Effector CD8-positive, alpha-beta T cell (primary cell): ENCODE results near the gene VAV3.

Experiments used
- DNase-seq: peaks from one replicate; lab custom pipeline; 2025; lab: John Stamatoyannopoulos, UW

The VAV3 gene

DNA sequence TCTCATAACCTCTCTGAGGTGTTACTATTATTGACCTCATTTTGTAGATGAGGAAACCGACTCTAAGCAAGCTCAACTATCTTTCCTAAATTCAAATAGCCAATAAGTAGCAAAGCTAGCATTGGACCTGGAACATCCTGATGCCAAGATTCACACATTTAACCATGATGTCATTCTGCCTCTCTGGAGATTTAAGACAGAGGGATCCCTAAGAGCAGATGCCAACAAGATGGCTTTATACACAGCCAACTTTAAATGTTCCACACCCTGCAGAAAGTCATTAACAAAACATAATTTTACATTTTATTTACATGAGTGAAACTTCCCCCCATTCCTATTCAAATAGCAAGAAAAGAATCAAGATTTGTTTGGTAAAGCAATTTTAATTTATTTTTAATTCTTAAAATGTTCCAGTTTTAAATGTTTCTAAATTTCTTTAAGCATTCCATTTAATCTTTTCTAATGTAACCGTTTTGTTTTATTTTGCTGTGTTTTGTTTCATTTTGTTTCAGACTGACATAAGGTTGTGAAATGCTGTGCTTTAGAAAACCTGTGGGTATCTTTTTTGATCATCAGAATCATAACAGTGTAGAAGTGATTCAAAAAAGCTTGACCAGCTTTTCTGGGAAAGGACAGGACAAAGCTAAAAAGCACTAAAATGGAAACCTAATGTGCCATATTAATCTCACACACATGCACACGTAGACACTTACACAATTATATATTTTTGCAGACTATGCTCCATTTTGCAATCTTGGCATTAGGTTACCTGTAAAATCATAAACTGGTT is 7.6 kb upstream of the VAV3 start:
- no peak for DNase-seq

DNA sequence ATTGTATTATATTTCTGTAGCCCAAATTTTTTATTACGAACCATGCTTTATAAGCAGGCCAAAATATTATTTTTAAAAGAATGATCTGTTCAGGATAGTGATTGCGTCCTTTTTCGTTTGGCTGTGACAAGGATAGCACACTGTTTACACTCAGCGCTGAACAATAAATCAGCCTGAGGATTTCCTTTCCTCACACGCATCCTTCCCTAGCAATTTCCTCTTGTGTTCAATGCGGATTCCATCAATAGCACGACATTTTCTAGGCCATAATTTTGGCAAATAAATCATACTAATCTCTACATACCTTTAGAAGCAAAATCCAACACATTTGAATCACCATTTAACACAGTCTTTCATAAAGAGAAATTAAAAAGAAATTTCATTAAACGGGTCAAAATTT is 1.6 kb upstream of the VAV3 start:
- DNase-seq = no peak

DNA sequence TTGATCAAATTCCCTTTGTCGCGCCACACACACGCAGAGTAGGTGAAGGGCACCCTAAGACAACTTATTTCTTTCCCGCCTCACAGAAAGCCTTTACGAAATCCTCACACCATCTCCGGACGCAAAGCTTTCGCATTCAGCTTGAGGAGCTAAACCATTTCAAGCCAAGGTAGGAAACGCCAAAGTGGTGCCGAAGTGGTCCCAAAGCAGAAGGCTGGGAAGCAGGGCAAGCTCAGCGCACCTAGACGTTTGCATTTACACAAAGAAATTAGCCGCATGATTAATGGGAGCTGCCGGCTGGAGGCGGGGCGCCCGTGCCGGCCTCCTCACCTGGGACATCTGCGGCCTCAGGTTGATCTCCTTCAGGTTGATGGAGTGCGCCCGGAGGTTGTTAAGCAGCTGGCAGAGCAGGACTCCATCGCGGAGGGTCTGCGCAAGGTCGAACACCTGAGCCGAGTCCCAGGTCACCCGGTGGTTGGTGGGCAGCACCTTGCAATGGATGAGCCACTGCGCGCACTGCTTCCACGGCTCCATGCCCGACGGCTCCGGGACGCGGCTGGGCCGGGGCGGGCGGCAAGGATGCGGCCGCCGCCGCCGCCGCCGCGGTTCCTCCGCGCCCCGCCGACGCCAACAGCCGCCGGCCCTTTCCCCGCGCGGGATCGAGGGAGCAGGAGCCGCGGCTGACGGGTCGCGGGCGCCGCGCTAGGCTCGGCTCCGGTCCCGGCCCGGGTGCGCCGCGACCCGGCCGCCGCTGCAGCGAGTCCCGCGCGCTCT is 457 bp downstream of the VAV3 start:
- DNase-seq = no peak

DNA sequence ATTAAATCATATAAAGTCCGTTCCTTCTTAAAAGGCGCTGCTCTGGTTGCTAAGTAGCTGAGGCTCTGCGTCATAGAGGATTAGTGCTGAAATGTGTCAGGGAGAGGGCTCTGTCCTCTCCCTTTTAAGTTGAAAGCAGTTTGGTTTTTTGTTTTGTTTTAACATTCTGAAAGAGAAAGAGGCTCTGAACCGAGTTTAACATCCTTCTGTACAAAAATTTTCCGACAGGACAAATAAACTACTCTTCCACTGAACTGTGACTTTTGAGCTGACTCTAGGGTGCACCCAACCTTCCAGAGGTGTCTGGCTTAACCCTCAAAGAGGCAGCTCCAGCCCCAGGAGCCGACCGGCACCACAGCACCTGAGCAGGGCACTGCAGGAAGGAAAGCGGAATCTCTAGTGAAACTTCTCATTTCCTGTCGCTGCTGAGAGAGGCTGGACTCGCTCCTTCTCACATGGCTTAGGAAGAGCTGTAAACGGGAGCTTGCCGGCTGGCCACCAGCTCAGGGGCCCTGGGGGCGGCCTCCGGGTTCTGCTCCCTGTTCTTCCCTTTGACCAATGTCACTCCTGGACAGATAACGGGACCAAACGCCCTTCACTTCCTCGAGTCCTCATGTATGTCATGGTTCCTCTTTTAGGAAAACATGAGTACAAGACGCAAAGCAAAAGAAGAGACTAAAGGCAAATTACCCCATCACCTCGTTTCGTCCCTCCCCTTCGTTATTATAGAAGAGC is 1.2 kb downstream of the VAV3 start:
- no peak for DNase-seq

DNA sequence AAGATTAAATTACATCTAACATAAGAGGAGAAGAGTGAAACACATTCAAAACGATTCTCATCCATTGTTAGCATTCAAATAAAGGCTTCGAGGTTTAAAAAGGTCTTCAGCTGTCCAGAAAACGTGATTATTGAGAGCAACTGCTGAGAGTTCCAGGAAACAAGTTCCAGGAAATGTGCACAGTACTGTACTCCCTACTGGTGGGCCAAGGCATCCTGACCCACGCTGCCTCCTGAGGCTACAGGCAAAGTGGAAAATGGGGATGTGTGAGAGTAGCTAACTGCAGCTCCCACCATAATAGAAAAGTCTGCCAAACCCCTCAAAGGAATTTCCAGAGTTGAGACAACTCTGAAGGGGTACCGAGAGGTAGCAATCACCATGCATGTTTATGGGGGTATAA is 2.0 kb downstream of the VAV3 start:
- DNase-seq = no peak

DNA sequence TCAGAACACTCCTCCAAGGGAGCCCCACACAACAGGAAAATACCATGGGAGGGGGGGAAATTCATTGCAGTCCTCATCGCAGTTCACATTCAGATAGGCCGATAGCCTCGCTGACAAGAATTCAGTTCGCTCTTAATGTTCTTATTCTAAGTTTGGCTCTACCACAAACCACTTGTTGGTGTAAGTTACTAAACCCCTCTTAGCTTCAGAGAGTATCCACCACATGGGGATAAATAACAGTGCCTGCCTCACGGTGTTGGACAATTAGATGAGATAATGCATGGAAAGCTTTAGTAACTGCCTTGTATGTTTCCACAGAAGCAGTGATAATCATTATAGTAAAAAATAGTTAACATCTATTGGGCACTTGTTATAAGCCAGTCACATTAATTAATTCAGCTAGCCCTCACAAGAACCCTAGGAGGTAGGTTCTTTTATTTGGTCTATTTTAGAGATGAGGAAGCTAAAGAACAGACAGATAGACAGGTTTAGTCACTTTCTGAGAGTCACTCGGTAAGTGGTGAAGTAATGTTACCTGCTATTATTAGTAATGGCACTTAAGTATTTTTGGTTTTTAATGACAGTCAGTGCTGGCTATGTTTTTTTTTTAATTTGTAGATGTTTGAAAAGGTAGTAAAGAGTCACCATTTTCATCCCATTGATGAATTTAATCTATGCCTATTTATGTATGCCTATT is 10.1 kb downstream of the VAV3 start:
- no peak for DNase-seq

DNA sequence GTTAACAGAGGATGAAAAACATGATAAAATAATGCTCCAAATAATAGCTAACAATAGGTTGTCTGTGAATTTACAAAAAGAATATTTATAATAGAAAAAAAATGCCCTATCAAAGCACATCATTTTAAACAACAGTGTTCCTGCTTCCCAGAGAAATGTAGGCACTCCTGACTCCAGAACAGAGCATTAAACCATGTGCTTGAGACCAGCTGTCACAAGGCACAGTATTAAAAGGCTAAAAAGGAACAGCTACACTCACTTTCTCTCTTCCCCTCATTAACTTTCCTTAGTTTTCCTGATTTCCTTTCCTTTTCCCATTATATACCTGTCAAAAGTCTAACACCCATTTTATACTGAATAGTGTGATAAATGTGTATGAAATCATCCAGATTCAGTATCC is 10.9 kb downstream of the VAV3 start:
- no peak for DNase-seq

DNA sequence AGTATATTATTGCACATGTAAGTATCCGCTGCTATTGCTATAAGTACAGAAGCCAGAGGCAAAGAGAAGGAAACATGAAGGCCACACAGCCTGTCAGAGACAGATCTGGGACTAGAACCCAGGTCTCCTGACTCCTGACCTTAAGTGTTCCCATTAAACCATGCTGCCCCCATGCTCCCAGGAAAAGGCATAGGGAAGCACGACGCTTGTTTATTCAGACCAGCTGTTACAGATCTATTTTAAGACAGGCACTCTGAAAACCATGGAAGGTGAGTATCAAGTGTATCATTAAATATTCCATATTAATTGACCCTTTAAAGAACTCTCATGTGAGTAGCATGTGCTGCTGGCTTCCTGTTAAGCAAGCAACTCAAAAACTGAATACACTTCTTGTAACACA is 11.4 kb downstream of the VAV3 start:
- DNase-seq = no peak

DNA sequence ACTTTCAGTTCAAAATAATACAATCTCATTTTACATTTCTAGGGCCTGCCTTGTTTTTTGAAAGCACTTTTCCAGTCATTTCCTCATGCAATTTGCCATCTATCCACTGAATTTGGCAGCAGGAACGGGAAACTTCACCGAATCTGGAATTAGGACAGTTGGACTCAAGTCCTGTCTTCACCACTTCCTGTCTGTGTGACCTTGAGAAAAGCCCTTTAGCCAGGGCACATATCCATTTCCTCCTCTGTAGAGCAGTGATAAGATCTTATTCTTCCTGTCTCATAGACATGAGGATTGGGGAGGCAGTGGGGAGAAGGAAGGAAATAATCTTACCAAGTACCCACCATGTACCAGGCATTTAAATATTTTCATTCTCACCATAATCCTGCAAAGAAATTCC is 12.0 kb downstream of the VAV3 start:
- DNase-seq = no peak

DNA sequence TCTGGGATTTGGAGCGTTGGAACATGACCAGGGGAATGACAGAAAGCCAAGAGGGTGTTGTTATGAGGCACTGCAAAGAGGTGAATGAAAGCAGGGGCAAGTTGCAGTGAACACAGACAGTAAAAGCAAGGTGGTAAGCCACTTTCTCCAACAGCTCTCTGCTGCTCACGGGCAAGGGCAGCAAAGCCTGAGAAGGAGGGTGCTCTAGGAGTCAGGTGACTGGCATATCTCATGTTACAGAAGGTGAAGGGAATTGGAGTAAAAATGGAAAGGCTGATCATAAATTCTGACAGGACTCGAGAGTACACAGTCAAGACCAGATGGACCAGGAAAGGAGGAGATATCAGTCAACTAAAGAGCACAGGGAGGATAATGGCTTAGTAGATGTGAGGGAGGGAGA is 14.5 kb downstream of the VAV3 start:
- no peak for DNase-seq

DNA sequence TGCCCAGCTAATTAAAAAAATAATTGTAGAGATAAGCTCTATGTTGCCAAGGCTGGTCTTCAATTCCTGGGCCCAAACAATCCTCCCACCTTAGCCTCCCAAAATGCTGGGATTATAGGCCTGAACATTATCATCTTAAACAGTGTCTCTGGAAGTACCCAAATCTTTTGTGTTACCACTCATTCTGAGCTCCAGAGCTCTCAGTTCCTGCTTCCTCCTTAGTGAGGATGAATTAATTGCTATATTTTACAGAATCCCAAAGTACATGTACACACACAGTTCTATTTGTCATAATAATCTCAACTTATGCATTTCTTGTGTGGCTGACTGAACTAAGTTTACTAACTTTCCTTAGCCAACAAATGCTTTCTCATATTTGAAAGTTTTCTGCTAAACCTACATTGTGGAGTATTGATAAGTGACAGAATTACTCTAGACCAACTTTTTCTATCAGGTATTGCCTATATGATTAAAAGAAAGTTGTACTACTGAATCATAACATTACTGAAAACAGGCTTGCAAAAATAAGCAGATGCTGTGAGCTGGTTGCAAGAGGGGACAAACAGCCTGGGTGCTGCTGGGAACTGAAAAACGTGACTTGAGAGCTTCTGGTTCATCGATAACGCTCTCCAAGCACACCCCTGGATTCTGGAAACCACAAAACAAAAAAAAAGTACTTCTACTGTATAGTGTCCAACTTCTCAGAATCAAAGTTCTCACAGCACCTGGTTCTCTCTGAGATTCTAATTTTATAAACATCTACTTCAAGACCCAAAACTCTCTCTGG is 15.3 kb downstream of the VAV3 start:
- no peak for DNase-seq

DNA sequence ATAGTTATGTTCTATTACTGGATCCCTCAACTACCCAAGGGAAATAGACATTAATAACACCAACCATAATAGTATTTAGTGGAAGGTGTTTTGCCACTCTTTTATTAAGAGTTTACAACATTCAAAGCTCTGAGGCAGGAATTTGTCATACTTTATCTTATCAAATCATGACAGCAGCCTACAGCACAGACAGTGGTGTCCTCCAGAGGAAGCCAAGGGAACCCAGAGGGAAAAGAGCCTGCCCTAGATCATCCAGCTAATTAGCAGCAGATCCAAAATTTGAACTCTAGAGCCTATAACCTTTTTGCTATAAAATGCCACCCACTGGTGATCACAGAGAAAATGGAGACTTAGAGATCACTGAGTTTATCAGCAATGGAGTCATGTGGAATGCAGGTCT is 18.2 kb downstream of the VAV3 start:
- DNase-seq = no peak

DNA sequence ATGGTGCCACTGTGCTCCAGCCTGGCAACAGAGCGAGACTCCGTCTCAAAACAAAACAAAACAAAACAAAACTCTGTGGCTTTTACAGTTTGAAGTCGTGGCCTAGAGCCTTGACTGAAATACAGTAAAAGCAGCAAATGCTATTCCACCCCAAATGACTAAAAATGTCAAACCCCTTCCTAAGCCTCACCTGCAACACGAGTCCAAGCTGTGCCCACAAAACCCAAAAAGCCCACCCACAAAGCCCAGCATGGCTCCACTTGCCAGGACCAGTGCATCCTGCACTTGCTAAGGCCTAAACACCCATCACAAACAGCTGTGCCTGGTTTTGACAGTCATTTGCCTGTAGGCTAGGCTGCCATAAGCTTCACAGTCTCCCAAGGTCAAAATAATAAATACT is 21.3 kb downstream of the VAV3 start:
- DNase-seq = no peak

DNA sequence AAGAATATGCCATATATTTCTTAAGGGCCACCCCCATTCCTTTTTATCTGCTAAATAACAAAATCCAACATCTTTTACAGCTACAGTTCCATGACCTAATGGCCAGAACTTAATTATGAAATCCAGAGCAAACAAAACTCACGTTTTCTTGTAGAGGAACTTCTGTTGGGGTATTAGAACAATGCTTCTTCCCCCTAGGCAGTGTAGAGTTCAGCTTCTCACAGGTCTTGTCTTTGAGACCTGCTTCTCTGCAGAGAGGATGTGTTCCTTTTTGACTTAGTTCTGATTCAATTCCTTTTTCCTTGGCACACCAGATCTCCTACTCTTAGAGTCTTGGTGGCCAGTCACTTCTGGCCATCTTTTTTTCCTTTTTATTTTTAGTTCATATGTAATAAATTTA is 22.2 kb downstream of the VAV3 start:
- DNase-seq = no peak

DNA sequence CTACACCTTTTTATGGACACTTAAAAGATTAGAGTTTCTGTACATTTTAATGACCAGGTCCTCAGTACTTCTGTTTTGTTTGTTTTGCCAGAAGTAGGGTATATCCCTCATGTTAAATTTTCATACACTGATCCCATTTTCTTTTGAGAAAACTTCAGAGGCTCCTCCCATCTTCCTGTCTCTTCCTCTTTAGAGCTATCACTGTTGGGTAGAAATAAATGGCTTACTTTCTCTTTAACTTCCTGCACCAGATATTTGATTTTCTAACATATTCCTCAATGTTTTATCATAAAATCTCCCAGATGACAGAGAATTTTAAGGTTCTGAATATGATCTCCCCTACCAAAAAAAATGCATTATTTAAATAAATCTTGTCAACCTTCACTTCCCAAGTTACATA is 23.4 kb downstream of the VAV3 start:
- no peak for DNase-seq

DNA sequence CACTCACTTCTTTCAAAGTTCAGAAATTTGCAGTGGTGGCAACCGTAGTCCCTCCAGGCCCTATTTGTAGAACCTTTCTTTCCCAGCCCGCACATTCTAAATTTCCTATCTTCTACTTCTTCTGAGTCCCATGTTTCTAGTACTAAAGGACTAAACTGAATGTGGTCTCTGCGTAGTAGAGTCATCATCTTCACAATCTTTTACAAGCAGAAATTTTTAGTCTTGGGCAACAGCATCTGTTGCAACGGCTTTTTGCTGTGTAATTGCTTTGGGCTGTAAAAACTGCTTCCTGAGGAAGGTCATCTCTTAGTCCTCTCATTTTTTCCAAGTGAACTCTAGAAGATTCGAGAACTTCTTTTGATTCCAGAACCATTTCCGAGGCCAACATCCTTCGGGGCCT is 23.9 kb downstream of the VAV3 start:
- no peak for DNase-seq

DNA sequence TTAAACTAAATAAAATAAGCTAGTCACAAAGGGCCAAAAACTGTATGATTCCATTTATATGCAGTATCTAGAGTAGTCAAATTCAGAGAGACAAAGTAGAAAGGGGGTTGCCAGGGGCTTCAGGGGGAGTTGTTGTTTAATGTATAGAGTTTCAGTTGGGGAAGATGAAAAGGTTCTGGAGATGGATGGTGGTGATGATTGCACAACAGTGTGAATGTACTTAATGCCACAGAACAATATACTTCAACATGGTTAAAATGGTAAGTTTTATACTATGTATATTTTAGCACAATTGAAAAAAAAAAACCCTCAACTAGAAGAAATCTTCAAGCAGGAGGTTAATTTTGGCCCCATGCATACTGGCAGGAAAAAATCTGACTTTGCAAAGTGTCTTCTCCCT is 24.3 kb downstream of the VAV3 start:
- DNase-seq = no peak

DNA sequence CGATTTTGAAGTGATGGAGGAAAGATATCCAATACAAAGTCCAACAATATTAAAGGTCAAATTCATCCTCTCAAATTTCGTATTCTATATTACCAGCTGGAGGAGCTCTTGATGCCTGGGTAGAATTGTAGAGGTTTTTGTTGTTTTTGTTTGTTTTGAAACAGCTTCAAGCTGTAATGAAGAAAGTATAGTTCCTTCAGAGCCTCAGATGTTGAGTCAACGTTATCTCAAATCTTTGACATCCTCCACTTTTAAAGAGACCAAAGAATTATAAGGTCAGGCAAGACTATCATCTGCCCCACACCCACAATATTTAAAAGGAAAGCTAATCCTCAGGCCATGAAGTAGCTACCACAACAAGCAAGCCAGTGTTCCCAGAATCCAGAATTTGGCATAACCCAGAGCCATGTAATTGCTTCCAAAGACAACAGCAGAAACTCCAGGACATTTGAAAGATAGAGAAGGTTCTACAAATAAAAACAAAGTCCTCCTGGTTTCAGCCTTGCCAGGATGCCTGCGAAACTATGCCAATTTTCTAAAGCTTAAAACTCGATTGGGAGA is 24.9 kb downstream of the VAV3 start:
- DNase-seq = no peak

DNA sequence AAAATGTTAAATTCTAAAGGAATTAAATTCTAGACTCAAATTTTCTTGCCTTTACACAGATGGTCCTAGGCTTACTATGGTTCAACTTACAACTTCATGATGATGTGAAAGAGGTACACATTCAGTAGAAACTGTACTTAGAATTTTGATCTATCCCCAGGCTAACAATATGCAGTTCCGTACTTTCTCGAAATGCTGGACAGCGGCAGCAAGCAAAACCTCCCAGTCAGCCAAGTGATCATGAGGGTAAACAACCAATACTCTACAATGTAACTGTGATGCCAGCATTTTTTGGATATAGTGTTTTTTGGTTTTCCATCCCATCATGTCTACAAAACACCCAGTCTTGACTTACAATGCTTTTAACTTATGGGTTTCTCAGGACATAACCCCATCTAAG is 25.7 kb downstream of the VAV3 start:
- no peak for DNase-seq

DNA sequence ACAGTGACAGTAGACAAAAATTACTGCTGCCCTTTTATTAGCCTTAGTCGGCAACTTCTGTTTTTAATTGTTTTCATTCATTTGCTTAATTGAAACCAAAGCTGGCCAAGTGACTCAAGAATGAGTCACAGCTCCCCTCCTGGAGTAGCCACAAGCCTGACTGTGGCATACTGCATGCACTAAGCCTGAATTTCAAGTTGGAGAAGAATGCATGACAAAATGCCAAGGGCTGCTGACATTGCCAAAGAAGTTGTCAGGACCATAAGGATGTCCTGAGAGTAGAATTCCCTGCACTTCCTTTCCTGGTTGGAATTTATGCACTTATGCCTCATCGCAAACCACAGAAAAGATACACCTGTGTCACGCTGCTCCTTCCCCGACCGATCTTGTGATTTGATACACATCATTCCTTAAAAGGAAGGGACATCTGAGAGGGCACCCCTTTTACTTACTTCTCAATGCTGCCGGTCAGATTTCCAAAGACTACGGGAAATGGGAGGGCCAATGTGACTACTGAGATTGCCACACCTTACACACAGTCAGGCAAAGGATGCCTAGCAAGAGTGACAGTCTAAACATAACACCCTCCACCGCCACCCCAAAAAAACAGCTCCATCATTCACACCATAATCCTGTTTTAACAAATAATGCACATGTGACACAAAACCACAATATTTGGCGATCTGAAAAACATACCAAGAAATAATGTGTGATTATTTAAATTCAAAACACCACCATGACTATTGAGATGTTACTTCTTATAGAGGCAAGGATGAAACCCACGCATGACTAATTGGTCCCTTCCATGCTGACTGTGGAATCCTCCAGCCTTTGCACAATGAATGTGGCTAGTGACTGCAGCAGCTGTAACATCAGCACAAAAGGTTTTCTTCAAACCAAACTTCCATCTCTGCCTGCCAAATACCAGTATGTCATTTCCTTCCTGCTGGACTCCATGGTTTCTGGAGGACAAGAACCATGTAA is 28.2 kb downstream of the VAV3 start:
- DNase-seq = no peak
